GM18505 (cell line): ENCODE results near the gene ZFHX3.

Experiments used
- ATAC-seq: cut with Tn5 transposase; IDR thresholded peaks from one replicate; pipeline ENCODE4 v1.9.1; 2021; ENCODE audit not compliant: unreplicated experiment
- POLR2A ChIP-seq: IDR thresholded peaks from 4 replicates; pipeline ENCODE4 v1.6.1; 2011; ENCODE audit warnings: borderline replicate concordance; ENCODE audit not compliant: insufficient read depth, insufficient read length; ENCODE audit errors: extremely low read depth

ZFHX3 gene

GRCh38 chr16:72978212-72978611 lies 69.7 kb downstream of the ZFHX3 start:
- no peak for TF ChIP-seq POLR2A

DNA sequence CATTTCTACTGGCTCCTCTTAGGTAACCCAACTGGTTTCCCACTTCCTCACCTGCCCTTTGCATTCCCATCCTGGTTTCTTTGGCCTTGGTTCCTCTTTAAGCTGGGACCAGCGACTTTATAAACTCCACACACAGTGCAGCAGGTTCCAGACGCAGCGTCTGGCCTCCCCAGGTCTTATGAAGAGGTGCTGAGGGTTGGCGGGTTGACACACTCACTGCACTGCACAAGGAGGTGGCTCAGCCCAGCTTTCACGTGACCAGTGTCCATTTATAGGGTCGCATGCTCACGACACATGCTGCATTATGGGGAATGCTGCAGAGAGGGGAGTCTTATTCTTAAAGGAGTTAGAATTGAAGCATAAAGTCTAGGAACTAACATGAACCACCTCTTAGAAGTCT lies 70.8 kb downstream of the ZFHX3 start:
- no peak for TF ChIP-seq POLR2A
- no peak for ATAC-seq

More at GRCh38 chr16:72978212-72978611, 69.7 kb downstream of the ZFHX3 start:
- no peak for ATAC-seq

DNA sequence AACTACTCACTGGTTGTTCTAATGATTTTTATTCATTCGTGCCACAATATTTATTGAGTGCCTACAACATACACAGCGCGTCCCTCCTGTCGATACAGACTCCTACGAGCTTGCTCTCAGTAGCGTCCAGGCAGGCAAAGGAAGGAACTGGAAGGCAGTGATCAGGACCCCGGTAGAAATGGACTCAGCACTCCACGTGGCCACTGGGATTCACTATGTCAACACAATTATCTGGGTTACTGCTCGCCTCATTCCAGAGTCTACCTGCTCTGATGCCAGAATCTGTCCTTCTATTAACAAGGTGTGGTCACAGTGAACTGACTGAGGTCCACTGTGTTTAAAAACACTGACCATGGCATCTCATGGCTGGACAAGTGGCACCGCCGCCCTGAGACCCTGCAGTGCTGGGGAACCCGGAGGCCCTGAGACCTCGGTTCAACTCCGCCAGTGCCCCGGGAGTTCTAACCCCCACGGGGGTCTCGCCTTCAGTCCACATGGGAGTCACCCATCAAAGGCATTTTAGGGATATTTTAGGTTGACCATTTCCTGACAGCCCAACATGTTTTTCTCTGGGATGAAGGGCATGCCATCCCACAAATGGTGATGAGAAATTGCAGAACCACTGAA lies 71.4 kb downstream of the ZFHX3 start:
- no peak for ATAC-seq
- no peak for TF ChIP-seq POLR2A

- no peak for TF ChIP-seq POLR2A
- ATAC-seq: no peak
Measured at GRCh38 chr16:72975809-72976437, 72.0 kb downstream of the ZFHX3 start.

- ATAC-seq: no peak
- TF ChIP-seq POLR2A: no peak
Measured at GRCh38 chr16:72974142-72974769, 73.7 kb downstream of the ZFHX3 start.

- no peak for TF ChIP-seq POLR2A
- ATAC-seq: no peak
Measured at GRCh38 chr16:72972878-72973571, 74.9 kb downstream of the ZFHX3 start.

- no peak for ATAC-seq
- TF ChIP-seq POLR2A: no peak
Measured at GRCh38 chr16:72971370-72971769, 76.6 kb downstream of the ZFHX3 start.

DNA sequence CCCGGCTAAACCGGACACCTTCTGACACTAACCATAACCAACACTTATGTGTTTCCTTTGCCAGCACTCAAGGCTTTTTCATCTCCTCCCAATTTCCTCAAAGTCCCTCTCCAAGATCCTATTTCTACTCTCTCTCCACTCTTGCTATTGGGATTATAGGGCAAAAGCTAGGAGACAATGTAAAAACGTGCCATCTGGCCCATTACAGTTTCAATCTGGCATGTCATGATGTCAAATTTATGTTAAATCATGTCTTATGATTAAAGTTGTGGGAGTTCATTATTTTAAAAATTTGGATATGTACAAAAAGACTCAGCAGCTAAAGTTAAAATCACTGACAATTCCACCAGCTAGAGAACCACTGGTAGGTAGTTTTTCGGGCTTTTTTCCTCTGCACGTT lies 77.3 kb downstream of the ZFHX3 start:
- ATAC-seq: no peak
- no peak for TF ChIP-seq POLR2A

- no peak for TF ChIP-seq POLR2A
- ATAC-seq: no peak
Measured at GRCh38 chr16:72969812-72970211, 78.1 kb downstream of the ZFHX3 start.

- TF ChIP-seq POLR2A: no peak
- no peak for ATAC-seq
Measured at GRCh38 chr16:72969146-72969545, 78.8 kb downstream of the ZFHX3 start.

- no peak for TF ChIP-seq POLR2A
- no peak for ATAC-seq
Measured at GRCh38 chr16:72967941-72968340, 80.0 kb downstream of the ZFHX3 start.

GRCh38 chr16:72963533-72964315 lies 84.2 kb downstream of the ZFHX3 start:
- ATAC-seq: no peak
- TF ChIP-seq POLR2A: no peak

- no peak for TF ChIP-seq POLR2A
- ATAC-seq: no peak
Measured at GRCh38 chr16:72962347-72962746, 85.6 kb downstream of the ZFHX3 start.
